RWPE1 (cell line): Measurements from ENCODE around the gene RAD50.

ENCODE experiments used
- CTCF ChIA-PET: fragments of 350-600 bp; sonication (Branson Sonifier 250); formaldehyde crosslinking; extraction: SDS; loops from one replicate; lab custom pipeline; 2021; lab: Yijun Ruan, JAX
- POLR2A ChIA-PET: fragments of 400-600 bp; formaldehyde crosslinking; extraction: SDS; loops from one replicate; lab custom pipeline; 2020; ENCODE audit warnings: antibody characterized with exemption; ENCODE audit not compliant: low non-redundant PET; lab: Yijun Ruan, JAX
- DNase-seq: peaks from one replicate; pipeline ENCODE4 v3.0.0; 2012; ENCODE audit warnings: low spot score
- H3K27ac ChIP-seq: fragments of 450-650 bp; 2 replicates; pipeline ENCODE4 v1.5.1; 2017
- CTCF ChIP-seq: fragments of 450-650 bp; conservative IDR thresholded peaks from 2 replicates; pipeline ENCODE4 v1.5.1; 2017; ENCODE audit warnings: low read depth, mild to moderate bottlenecking

RAD50 gene

GRCh38 chr5:132680780-132681475 lies 124.2 kb downstream of the RAD50 start:
- no peak overlapping the region for H3K27ac ChIP-seq
- ChIA-PET POLR2A (no interaction called here), CTCF (no interaction called here)
- no peak for TF ChIP-seq CTCF
- DNase-seq, result no peak

GRCh38 chr5:132681476-132681831 lies 124.7 kb downstream of the RAD50 start:
- ChIA-PET POLR2A (no interaction called here), CTCF (no interaction called here)
- no peak overlapping the region for H3K27ac ChIP-seq
- DNase-seq, result no peak
- no peak for TF ChIP-seq CTCF

GRCh38 chr5:132681983-132682382 lies 125.2 kb downstream of the RAD50 start:
- no peak for DNase-seq
- POLR2A ChIA-PET, result no interaction called here
- TF ChIP-seq CTCF, result no peak
- no peak overlapping the region for H3K27ac ChIP-seq
- CTCF ChIA-PET, result interaction anchor here (0.6 kb wide), 1 partner anchor 1665 kb away, joined by 3 read pairs; no protein-coding TSS in a partner anchor

- ChIA-PET CTCF (interaction anchor here (0.6 kb wide), 2 partner anchors 51 to 785 kb away, joined by 3 read pairs; no protein-coding TSS in a partner anchor), POLR2A (no interaction called here)
- no peak overlapping the region for H3K27ac ChIP-seq
- no peak for TF ChIP-seq CTCF
- DNase-seq, result no peak
These were observed 127.7 kb downstream of the RAD50 start for GRCh38 chr5:132684491-132684890.

- ChIA-PET CTCF (interaction anchor here (0.6 kb wide), 1 partner anchor 785 kb away, joined by 3 read pairs; no protein-coding TSS in a partner anchor), POLR2A (no interaction called here)
- no peak for TF ChIP-seq CTCF
- no peak overlapping the region for H3K27ac ChIP-seq
- no peak for DNase-seq
These were observed 128.3 kb downstream of the RAD50 start for GRCh38 chr5:132684922-132685720.

- CTCF ChIA-PET, result interaction anchor here (0.5 to 0.7 kb wide), 3 partner anchors 9 to 57 kb away, joined by 4 to 7 read pairs (median 4); no protein-coding TSS in a partner anchor
- no peak for DNase-seq
- POLR2A ChIA-PET, result no interaction called here
- H3K27ac ChIP-seq, result no peak overlapping the region
- no peak for TF ChIP-seq CTCF
These were observed 129.4 kb downstream of the RAD50 start for GRCh38 chr5:132686193-132686592.
